GM18519 (cell line): ENCODE results near the gene G0S2.
"Not testable (repeated sequence)": the region's sequence is repeated elsewhere in the genome, so short reads cannot be mapped to it uniquely, and the experiment has no call there.

ENCODE experiments used
- ATAC-seq: cut with Tn5 transposase; IDR thresholded peaks from one replicate; pipeline ENCODE4 v1.9.1; 2021; ENCODE audit warnings: mild to moderate bottlenecking, moderate library complexity; ENCODE audit not compliant: unreplicated experiment, low FRiP score

G0S2 gene

DNA sequence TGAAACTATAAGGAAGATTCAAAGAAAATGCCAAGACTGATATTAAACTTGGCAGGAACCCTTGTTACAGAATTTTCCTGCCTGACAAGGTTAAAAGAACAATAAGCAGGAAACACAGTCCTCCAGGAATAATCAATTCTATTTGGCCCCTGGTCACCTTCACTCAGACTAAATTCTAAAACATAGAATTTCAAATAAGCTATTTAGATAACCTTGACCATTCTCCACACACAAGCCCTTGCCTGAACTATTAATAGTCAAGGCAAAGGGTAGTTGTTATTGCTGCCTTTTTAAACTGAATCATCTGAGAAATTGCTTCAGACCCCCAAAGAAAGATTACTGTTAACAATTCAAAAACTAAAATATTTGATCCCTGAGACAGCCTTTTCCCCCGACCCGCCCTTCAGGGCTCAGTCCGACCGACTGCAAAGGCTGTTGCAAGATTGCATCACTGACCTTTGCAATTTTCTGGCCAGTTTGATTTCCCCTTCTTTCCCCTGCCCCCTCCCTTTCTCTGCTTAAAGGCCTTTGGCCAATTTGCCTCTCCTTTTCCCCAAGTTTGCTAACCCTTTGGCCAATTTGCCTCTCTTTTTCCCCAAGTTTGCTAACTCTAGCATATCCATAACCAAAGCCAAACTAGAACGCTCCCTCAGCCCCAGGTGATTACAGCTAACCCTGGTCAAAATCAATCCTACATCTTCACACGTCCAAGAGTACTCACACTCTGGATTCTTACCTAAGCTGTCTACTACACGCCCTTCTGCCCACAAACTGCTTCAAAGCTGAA, 1.4 kb upstream of the G0S2 start:
- no peak for ATAC-seq

DNA sequence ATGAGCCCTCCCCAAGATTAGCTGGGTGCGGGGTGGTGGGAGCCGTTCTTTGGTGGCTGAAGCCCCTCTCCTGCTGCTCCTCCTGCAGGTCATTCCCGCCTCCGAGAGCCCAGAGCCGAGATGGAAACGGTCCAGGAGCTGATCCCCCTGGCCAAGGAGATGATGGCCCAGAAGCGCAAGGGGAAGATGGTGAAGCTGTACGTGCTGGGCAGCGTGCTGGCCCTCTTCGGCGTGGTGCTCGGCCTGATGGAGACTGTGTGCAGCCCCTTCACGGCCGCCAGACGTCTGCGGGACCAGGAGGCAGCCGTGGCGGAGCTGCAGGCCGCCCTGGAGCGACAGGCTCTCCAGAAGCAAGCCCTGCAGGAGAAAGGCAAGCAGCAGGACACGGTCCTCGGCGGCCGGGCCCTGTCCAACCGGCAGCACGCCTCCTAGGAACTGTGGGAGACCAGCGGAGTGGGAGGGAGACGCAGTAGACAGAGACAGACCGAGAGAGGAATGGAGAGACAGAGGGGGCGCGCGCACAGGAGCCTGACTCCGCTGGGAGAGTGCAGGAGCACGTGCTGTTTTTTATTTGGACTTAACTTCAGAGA, 448 bp downstream of the G0S2 start:
- no peak for ATAC-seq

DNA sequence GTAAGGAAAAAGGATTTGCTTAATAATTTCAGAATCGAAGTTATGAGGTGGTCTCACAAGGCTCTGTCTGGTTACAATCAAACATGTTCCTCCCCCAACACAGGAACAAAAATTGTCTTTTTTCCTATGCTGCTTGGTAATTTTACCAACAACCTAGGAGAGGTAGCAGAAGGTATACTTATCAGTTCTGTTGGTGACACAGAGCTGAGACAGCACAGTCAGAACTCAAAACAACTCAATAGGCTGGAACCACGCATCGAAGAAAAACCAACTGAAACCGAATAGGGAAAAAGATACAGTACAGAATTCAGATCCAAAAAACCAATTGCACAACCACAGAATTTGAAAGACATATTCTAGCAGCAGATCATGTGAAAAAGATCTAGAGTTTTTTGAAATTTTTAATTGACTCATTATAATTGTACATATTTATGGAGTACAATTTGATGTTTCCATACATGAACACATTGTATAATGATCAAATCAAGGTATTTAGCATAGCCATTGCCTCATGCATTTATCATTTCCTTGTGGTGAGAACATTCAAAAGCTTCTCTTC, 3.8 kb downstream of the G0S2 start:
- ATAC-seq: no peak

DNA sequence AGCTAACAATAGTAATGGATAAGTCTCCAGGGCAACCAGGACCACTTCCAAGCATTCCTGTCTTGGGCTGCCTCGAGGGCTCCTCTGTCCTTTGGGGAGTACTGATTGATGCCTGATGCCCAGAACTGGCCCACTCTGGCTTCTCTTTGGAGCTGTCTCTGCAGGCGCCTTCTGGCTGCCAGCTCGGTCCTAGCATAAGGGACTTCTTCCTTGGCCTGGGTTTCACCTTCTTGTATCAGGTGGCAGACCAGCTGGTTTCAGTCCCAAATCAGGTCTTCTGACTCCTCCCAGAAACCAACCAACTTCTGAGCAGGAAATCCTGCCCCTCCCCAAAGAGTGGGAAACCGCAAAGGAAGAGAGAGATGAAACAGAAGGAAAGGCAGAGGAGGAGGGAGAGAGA, 10.6 kb downstream of the G0S2 start:
- ATAC-seq: no peak

DNA sequence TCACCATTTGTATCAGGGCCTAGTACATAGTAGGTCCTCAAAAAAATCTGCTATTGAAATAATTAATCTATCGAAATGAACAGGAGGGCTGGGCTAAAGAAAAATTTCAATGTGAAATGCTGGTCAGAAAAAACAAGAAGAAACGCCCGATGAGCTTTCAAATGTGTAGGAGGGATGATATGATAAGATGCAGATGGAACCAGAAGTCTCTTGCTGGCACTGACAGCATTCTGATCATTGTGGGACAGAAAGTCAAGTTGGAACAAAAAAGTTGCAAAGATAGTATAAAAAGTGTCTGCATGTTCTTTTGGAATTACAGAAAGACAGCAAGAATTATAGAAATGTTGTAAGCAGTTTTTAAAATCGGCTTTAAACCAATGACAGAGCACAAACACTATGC, 11.1 kb downstream of the G0S2 start:
- no peak for ATAC-seq

DNA sequence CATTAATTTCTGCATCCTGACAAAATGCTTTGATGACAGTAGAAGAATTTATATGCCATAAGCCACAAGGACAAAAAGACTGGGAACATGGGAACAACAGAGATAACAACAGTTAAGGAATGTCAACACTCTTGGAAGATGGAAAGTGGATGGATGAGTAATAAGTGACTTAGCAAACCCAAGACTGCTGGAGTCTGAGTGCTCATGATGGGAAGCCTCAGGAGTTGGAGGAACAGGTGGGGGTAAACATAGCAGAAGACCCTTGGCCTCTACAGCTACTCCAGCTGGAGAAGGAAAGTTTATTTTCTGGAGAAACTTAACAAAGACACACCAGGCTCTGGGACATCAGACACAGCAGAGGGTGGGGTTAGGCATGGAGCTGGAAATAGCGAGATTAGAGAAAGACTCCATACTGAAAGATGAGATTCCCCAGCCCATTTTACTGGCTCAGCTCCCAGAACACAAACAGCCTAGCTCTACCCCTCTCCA, 13.6 kb downstream of the G0S2 start:
- ATAC-seq: no peak

DNA sequence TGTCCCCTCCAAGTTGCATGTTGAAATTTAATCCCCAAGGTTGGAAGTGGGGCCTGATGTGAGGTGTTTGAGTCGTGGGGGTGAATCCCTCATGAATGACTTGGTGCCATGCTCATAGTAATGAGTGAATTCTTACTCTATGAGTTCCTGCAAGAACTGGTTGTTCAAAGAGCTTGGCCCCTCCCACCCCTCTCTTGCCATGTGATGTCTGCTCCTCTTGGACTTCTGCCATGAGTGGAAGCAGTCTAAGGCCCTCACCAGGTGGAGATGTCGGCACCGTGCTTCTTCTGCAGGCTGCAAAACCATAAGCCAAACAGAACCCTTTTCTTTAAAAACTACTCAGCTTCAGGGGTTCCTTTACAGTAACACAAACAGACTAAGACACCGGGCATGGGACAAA, 14.3 kb downstream of the G0S2 start:
- no peak for ATAC-seq

DNA sequence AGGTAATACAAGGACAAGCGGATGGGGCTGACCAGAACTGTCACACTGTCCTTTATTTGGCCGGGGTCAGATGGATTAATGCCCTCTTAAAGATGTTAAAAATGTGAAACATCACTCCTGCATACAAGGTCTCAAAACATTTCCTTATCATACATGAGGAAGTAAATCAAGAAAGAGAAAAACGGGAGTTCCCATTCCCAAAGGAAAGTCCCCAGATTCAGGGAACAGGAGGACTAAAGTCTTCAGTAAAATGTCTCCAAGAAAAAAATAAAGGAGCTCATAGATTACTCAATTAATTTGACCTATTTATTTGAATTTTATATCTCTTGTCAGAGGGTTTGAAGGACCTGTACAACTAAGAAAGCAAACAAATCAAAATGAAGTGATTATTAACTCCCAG, 16.0 kb downstream of the G0S2 start:
- no peak for ATAC-seq

DNA sequence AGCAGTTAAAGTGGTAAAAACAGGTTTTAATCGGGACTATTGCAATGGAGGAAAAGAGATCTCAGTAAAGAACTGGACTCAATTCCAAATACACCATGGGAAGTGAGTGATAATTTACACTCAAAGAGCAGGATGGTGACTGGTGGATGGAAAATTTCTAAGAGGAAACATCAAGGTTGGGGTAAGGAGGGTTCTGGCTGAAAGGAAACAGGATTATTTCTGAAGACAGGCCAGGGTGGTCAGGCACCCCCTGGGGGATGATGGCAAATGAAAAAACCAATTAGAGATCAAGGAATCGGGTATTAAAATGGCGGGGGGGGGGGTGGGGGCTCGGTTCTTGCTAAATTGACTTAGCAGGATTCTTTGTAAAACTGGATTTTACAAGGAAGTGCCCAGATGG, 17.1 kb downstream of the G0S2 start:
- ATAC-seq: no peak

DNA sequence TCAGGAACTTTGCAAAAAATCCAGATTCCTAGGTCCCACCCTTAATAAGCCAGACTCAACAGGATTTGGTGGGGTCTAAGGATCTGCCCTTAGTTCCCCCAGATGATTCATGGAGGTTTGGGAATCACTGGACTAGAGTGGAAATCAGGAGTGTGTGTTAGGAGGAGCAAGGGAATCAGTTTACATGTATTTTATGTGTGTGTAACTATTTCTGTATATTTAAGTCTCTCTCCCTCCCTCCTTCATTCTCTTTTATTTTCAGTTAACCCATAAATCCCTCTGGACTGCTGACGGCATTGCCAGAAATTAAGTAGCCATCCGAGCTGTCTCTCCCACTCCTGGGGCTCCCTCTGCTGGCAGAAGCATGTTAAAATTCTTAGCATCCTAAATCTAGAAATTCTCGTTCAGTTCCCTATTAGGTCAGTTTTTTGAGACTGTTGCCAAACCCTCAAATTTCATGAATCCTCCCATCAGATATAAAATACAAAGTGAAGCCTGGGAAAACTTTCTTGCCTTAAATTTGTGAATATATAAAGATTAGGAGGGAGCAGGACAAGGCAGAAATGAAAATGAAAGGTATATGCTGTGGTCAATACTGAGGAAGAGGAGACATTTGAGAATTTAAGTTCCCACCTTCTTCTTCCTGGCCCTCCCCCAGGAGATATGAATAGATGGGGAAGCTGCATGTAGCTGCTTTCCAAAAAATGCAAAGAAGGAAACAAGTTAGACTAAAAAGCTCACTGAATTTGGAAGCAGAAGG, 17.7 kb downstream of the G0S2 start:
- no peak for ATAC-seq

DNA sequence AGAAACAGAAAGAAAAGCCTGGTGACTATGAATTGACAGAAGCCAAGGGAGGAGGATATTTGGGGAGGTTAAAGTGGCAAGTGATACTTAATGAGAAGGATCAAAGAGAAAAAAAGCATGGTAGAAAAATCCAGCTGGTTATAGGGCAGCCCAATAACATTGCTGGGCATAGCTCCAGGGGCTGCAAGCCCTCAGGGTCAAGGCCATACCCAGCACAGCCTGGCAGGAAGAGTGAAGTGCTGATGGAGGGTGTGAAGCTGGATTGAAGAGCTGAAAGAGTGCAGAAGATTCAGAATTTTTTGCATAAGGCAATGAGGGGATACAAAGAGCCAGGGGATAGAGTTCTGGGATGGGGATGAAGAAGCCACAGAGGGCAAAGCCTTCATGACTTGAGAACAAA, 21.5 kb downstream of the G0S2 start:
- no peak for ATAC-seq

DNA sequence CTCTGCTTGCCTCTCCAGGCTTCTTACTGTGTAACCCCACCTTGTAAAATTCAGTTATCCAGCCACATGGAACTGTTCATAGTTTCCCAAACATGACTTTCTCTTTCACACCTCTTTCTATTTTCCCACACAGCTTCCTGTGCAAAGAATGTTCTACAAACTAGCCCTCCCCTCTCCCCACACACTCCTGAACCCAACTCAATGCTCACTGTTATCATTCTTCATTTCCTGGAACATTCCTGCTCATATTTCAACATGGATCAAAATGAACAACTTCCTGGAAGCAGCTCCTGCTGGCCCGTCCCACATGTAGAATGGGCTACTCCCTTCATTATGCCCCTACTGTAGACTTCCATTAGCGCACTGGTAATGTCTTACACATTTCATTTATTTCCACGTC, 21.9 kb downstream of the G0S2 start:
- no peak for ATAC-seq

DNA sequence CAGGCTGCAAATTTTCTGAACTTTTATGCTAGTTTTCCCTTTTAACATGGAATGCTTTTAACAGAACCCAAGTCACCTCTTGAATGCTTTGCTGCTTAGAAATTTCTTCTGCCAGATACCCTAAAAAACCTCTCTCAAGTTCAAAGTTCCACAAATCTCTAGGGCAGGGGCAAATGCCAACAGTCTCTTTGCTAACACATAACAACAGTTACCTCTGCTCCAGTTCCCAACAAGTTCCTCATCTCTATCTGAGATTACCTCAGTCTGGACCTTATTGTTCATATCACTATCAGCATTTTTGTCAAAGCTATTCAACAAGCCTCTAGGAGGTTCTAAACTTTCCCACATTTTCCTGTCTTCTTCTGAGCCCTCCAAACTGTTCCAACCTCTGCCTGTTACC, 25.5 kb downstream of the G0S2 start:
- ATAC-seq: not testable (repeated sequence)

DNA sequence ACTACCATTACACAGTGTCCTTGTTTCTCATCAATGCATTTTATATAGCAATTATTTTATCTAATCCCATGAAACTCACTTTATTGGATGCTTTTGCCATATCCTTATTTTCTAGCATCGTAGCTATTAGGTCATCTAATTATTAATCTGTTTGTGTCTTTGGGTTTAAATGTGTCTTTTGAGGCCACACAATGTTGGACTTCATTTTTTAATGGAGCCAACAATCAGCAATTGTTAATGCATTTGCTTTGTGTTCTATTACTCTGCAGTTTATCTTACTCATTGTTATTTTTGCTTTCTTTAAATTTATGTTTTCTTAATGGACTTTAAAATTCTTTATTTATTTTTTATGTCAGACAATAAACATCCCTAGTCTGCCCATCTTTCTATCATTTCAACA, 27.6 kb downstream of the G0S2 start:
- ATAC-seq: no peak

DNA sequence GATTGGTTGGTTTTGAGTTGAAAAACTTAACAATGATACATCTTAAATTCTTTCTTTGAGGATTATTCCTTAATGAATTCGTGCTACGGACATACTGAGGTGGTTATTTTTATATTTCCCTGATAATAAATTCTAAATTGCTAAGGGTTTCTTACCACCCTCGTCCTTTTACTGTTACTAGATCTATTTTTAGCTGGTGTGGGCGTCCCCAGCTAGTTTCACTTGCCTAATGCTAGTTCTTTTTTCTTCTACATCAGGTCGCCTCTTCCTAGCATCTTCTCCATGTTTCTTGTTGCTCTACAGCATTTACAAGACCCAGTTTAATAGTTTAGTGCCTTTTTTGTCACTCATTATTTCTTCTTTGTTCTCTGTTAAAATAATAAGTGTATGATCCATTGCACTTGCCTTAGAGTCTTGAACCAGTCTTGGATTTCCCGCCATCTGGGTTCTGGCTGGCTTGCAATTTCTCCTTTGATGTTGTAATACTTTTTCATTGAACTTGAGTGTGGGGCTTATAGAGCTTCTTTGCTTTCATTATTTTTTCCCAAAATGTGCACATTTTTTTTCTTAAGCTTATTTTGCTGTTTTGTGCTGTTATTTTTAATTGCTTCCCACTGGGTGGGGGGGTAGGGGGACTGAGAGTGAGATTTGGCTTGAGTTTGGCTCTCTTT, 28.8 kb downstream of the G0S2 start:
- ATAC-seq: no peak

DNA sequence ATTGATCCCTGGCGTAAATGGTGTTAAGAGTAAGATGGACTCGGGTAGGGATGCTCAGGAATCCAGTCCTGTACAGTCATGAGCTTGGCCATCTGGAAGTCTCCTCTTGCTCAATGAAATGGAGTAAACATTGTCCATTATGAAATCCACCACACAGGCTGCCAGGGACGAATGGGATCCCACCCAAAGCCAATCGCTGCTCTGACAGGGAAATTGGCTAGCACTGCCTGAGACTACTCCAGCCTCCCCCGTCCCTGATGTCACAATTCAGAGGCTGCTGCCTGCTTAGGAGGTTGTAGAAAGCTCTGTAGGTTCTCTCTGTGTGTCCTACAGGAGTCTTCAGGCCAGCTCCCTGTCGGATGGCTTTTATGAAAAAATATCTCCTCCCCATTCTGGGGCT, 29.4 kb downstream of the G0S2 start, which contains the start of gene HSD11B1:
Gene HSD11B1, plus strand, starts transcription at position 263 of the 400 bp plus-strand sequence. Its CDS starts 97 bp downstream, at position 360.
- no peak for ATAC-seq

DNA sequence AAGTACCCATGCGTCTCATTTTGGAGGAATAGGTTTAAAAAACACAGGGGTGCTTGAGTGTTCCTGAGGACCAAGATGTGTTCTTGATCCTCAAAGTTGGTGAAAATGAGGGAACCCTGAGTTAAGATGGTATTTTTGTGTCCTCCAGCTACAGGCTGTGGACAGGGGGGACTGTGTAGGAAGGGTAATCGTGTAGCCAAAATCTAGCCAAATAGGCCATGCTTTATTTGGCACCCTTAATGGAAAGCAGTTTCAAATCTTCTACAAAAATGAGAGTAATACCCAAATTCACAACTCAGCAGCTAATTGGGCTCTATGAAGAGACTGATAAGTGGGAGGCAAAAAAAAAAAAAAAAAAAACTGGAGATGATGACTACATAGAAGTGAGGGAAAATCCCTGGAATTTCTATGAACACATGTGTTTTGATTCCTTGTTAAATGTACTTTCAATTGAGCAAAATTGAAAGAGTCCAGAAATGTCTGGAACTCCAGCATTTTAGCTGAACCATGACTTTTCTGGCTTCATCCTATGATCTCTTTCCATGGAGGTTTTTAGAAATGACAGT, 29.9 kb downstream of the G0S2 start:
- no peak for ATAC-seq

DNA sequence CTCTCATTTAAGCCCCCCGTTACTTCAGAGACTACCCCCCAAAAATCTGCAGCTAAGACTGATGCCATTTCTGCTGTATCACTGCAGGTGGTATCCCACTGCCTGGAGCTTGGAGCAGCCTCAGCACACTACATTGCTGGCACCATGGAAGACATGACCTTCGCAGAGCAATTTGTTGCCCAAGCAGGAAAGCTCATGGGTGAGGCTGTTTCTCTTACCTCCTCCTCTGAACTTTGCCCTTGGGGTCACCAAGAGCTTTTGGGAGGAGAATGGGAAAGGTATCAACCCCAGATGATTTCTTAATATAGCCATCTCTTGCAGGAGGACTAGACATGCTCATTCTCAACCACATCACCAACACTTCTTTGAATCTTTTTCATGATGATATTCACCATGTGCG, 31.4 kb downstream of the G0S2 start:
- ATAC-seq: no peak

DNA sequence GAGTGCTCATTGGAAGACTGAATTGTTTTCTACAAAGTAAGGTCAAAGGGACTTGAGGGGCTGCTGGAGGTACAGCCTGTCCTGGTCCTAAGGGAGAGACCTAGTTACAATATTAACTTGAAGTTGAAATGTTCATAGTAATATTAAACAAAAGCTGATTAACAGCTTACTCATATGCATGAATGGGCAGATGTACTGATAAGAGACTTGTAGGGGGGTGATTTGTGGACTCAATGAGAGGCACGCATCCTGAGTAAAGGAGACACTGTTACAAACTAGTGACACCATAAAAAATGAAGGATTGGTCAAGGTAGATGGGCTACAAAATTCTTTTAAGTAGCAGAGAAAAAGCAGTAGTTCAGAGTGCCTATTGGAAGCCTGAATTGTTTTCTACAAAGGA, 32.1 kb downstream of the G0S2 start:
- no peak for ATAC-seq

DNA sequence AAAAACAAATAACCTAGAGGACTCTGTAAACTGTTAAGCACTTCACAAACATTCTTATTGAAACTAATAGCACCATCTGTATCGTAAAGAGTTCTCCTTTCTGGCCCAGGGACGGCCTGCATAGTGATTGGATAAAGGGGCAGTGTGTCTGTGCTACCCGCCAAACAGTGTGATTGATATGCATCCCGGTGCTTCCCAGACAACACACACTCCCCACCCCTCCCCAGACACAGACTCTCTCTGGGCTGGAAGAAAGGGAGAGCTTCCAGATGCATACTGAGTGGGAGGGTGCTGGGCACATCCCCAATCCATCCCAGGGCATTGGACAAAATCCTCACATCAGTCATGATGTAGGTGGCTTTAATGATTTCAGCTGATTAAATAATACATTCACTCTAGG, 33.1 kb downstream of the G0S2 start:
- ATAC-seq: no peak
